ENCODE data around the gene SRPK2. TPM values are rescaled to one million over a fixed set of nuclear protein-coding genes. Genes with fewer than 3 reads are reported as not detected.

SRPK2 gene
- total RNA-seq, 4 donors from 2014 or later, result 39.6 to 66.9 (median 45.6) TPM

DNA sequence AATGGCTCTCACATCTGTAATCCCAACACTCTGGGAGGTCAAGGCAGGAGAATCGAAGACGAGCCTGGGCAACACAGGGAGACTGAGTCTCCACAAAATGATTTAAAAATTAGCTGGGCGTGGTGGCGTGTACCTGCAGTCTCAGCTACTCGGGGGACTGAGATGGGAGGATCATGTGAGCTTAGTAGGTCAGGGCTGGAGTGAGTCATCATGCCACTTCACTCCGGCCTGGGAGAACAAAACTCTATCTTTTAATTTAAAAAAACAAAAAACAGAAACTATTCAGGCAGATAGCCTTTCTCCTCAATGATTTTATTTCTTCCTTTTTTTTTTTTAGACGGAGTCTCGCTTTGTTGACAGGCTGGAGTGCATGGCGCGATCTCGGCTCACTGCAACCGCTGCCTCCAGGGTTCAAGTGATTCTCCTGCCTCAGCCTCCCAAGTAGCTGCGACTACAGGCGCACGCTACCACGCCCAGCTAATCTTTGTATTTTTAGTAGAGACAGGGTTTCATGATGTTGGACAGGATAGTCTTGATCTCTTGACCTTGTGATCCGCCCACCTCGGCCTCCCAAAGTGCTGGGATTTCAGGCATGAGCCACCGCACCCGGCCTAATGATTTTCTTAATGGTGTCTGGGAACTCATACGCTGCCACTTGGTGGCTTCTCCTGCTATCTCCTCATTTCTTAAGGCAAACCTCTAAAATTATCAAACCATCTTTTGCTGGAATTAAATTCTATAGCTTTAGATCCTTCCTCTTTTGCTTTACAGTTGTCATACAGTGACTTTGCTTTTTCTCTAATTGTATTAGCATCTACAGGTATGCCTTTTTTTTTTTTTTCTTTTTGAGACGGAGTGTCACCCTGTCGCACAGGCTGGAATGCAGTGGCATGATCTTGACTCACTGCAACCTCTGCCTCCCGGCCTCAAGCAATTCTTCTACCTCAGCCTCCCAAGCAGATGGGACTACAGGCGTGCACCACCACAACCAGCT, 22.9 kb downstream of the SRPK2 start:
- no peak for TF ChIP-seq CTCF (IDR thresholded peaks at IDR 0.05; ENCODE audit: low read depth)

DNA sequence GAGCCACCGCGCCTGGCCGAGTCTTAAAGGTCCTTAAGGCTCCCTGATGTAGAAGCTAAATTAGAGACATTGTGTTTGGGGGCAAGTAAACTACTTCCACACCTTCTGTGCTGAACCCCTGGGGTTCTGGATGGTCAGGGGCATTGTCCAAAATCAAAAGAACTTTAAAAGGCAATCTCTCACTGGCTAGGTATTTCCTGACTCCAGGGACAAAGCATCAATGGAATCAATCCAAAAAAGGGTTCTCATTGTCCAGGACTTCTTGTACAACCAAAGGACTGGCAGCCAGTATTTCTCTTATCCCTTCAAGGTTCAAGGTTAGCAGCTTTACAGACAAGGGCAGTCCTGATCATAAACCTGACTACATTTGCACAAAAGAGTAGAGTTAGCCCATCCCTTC, 24.0 kb downstream of the SRPK2 start:
- no peak for TF ChIP-seq CTCF (IDR thresholded peaks at IDR 0.05; ENCODE audit: low read depth)

GRCh38 chr7:105355701-105356100, 33.0 kb downstream of the SRPK2 start:
- no peak for TF ChIP-seq CTCF (IDR thresholded peaks at IDR 0.05; ENCODE audit: low read depth)

DNA sequence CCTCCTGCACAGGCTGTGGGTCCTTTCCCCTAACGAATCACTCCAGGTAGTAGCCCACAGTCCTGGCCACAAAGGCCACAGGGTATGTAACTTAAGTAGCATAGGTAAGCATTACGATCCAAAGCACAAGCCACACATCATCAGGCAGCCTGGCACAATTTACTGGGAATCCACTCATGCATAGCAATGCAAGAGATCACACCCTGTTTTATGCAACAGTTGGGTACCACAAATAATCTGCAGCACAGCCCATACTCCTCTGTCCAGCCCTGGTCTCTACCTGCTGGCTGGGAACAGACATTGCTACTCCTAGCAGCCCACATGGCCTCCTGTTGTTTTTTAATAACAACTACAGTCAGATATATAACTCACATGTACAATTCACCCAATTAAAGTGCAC, 34.3 kb downstream of the SRPK2 start:
- TF ChIP-seq CTCF (IDR thresholded peaks at IDR 0.05; ENCODE audit: low read depth), result no peak

GRCh38 chr7:105353752-105354328, 34.9 kb downstream of the SRPK2 start:
- no peak for TF ChIP-seq CTCF (IDR thresholded peaks at IDR 0.05; ENCODE audit: low read depth)

DNA sequence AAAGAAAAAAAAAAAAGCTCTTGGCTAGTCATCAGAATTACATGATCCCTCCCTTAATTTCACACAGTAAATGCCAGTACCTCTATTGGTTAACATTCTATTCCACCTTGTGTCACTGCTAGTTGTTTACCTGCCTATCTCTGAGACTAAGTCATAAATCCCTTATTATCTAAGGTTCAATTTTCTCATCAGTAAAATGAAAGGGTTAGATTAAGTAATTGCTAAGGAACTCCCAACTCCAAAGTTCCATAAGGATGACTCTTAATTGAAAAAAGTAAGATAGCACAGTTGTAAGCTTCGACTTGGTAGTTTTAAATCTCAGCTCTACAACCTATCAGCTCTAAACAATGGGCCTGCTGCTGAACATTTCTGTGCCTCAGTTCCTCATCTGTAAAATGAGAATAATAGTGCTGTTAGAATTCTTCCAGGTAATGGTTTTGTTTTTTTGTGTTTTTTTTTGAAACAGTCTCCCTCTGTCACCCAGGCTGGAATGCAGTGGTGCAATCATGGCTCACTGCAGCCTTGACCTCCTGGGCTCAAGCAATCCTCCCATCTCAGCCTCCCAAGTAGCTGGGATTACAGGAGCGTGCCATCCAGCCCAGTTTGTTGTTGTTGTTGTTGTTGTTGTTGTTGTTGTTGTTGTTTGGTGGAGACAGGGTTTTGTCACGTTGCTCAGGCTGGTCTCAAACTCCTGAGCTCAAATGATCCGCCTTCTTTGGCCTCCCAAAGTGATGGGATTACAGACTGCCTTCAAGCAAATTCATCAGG, 35.6 kb downstream of the SRPK2 start:
- no peak for TF ChIP-seq CTCF (IDR thresholded peaks at IDR 0.05; ENCODE audit: low read depth)

Measured in subcutaneous adipose tissue (tissue), 4 donors.